A549 (cell line): Measurements from ENCODE around the gene RGS19. TPM values are rescaled to one million over a fixed set of nuclear protein-coding genes. Genes with fewer than 3 reads are reported as not detected.

Experiments
- ATAC-seq, 2 experiments: fragments of 200-7000 bp in 1 of 2; fragments of >200 bp in 1 of 2; cut with Nextera tagmentation in 1 of 2; cut with Tn5 transposase in 1 of 2; 3 replicates each; pipeline versions ENCODE4 v1.8.0 to v1.9.1; 2018 to 2020; ENCODE audit warnings: mild to moderate bottlenecking in 1 of 2, moderate library complexity in 1 of 2
- CTCF ChIA-PET: fragments of 300-600 bp; sonication (Branson Sonifier 250); formaldehyde crosslinking; extraction: SDS; loops from one replicate; lab custom pipeline; 2021; ENCODE audit warnings: antibody characterized with exemption, inconsistent platforms; lab: Yijun Ruan, JAX
- POLR2A ChIA-PET: fragments of 350-600 bp; formaldehyde crosslinking; extraction: SDS; loops from one replicate; lab custom pipeline; 2021; ENCODE audit warnings: antibody characterized with exemption, inconsistent platforms; lab: Yijun Ruan, JAX
- DNase-seq, 2 experiments: peaks; one replicate each; pipeline versions ENCODE4 v3.0.0 to v3.0.0-alpha.2; 2011 to 2016; ENCODE audit warnings: low read depth in 1 of 2, low spot score in 1 of 2
- FAIRE-seq: peaks from 2 replicates; lab custom pipeline; 2011; peaks lifted over from hg19 to GRCh38; lab: Jason Lieb, UNC
- H3K27ac ChIP-seq, 2 experiments: fragments of >200 bp; sonication (Bioruptor Twin); formaldehyde crosslinking; 3 replicates each; pipeline ENCODE4 v1.5.1; 2016 to 2017
- H3K4me1 ChIP-seq: fragments of >200 bp; sonication (Bioruptor Twin); formaldehyde crosslinking; 3 replicates; pipeline ENCODE4 v1.6.1; 2016
- H3K4me2 ChIP-seq: fragments of >200 bp; sonication (Bioruptor Twin); formaldehyde crosslinking; 3 replicates; pipeline ENCODE4 v1.6.1; 2016
- H3K4me3 ChIP-seq: fragments of >200 bp; sonication (Bioruptor Twin); formaldehyde crosslinking; 3 replicates; pipeline ENCODE4 v1.5.1; 2016
- H3K9me3 ChIP-seq: fragments of >200 bp; sonication (Bioruptor Twin); formaldehyde crosslinking; 3 replicates; pipeline ENCODE4 v1.6.1; 2016
- BHLHE40 ChIP-seq: IDR thresholded peaks from 2 replicates; pipeline ENCODE4 v1.6.1; 2012; ENCODE audit warnings: low read depth, low read length, inconsistent platforms
- CHD2 ChIP-seq: fragments of 150-350 bp; IDR thresholded peaks from 2 replicates; pipeline ENCODE4 v1.6.1; 2014; ENCODE audit warnings: low read length; ENCODE audit not compliant: partially characterized antibody
- EHF ChIP-seq: fragments of 250-450 bp; sonication (Bioruptor Pico); IDR thresholded peaks from 2 replicates; pipeline ENCODE4 v1.5.0; 2020; ENCODE audit warnings: mild to moderate bottlenecking
- EHMT2 ChIP-seq: fragments of 200-600 bp; sonication (generic); IDR thresholded peaks from 2 replicates; pipeline ENCODE4 v1.6.1; 2016; ENCODE audit warnings: antibody characterized with exemption, low read depth, mild to moderate bottlenecking, moderate library complexity
- FOSL2 ChIP-seq, 2 experiments: fragments of 450-650 bp in 1 of 2; fragments of >200 bp in 1 of 2; sonication (Bioruptor Twin) in 1 of 2; formaldehyde crosslinking; IDR thresholded peaks; 2 replicates each; pipeline versions ENCODE4 v1.5.0 to v1.6.1; 2016 to 2020; ENCODE audit warnings: mild to moderate bottlenecking in 1 of 2, moderate library complexity in 1 of 2
- FOXS1 ChIP-seq: fragments of 250-450 bp; sonication (Bioruptor Pico); IDR thresholded peaks from 2 replicates; pipeline ENCODE4 v1.5.0; 2020; ENCODE audit warnings: mild to moderate bottlenecking, moderate library complexity
- HES2 ChIP-seq: fragments of >200 bp; sonication (Bioruptor Twin); formaldehyde crosslinking; IDR thresholded peaks from 2 replicates; pipeline ENCODE4 v1.6.1; 2016
- HEYL ChIP-seq: fragments of 250-450 bp; sonication (Bioruptor Pico); IDR thresholded peaks from 2 replicates; pipeline ENCODE4 v1.8.0; 2021; ENCODE audit warnings: mild to moderate bottlenecking, moderate library complexity
- HMGXB4 ChIP-seq: fragments of 250-450 bp; sonication (Bioruptor Pico); IDR thresholded peaks from 2 replicates; pipeline ENCODE4 v1.5.0; 2021; ENCODE audit warnings: mild to moderate bottlenecking, moderate library complexity, borderline replicate concordance
- HOXA7 ChIP-seq: fragments of 250-450 bp; sonication (Bioruptor Pico); IDR thresholded peaks from 2 replicates; pipeline ENCODE4 v1.5.0; 2020; ENCODE audit warnings: mild to moderate bottlenecking, moderate library complexity
- HOXB13 ChIP-seq: fragments of 250-450 bp; sonication (Bioruptor Pico); IDR thresholded peaks from 2 replicates; pipeline ENCODE4 v1.5.0; 2020; ENCODE audit warnings: low read depth, mild to moderate bottlenecking, moderate library complexity
- HOXB5 ChIP-seq: fragments of 250-450 bp; sonication (Bioruptor Pico); IDR thresholded peaks from 2 replicates; pipeline ENCODE4 v1.5.0; 2020; ENCODE audit warnings: mild to moderate bottlenecking, moderate library complexity
- JUN ChIP-seq, 2 experiments: fragments of >200 bp; sonication (Bioruptor Twin); formaldehyde crosslinking; IDR thresholded peaks; 2 replicates in 1 of 2; 3 replicates in 1 of 2; pipeline ENCODE4 v1.6.1; 2016 to 2017
- KDM1A ChIP-seq: fragments of 200-600 bp; sonication (generic); IDR thresholded peaks from 2 replicates; pipeline ENCODE4 v1.6.1; 2016; ENCODE audit warnings: low read depth, mild to moderate bottlenecking
- KDM5A ChIP-seq: fragments of 200-600 bp; sonication (generic); IDR thresholded peaks from 2 replicates; pipeline ENCODE4 v1.6.1; 2016; ENCODE audit warnings: antibody characterized with exemption, mild to moderate bottlenecking
- MAX ChIP-seq: IDR thresholded peaks from 2 replicates; pipeline ENCODE4 v1.6.1; 2012
- MAZ ChIP-seq: fragments of 150-350 bp; IDR thresholded peaks from 2 replicates; pipeline ENCODE4 v1.6.1; 2014; ENCODE audit warnings: antibody characterized with exemption, low read depth, low read length, borderline replicate concordance
- NR3C1 ChIP-seq: fragments of >200 bp; sonication (Bioruptor Twin); formaldehyde crosslinking; IDR thresholded peaks from 3 replicates; pipeline ENCODE4 v1.6.1; 2017
- PBX3 ChIP-seq: IDR thresholded peaks from 2 replicates; pipeline ENCODE4 v1.6.1; 2012
- POLR2A ChIP-seq: IDR thresholded peaks from 2 replicates; pipeline ENCODE4 v1.6.1; 2012; ENCODE audit warnings: mild to moderate bottlenecking, low read length
- RAD21 ChIP-seq, 2 experiments: fragments of >200 bp in 1 of 2; sonication (Bioruptor Twin) in 1 of 2; formaldehyde crosslinking in 1 of 2; IDR thresholded peaks in 1 of 2; conservative IDR thresholded peaks in 1 of 2; 2 replicates in 1 of 2; 3 replicates in 1 of 2; pipeline ENCODE4 v1.6.1; 2012 to 2018; ENCODE audit warnings: inconsistent platforms in 1 of 2
- RARB ChIP-seq: fragments of 250-450 bp; sonication (Bioruptor Pico); IDR thresholded peaks from 2 replicates; pipeline ENCODE4 v1.8.0; 2021; ENCODE audit warnings: mild to moderate bottlenecking, moderate library complexity
- TFCP2L1 ChIP-seq: fragments of 250-450 bp; sonication (Bioruptor Pico); IDR thresholded peaks from 2 replicates; pipeline ENCODE4 v1.5.0; 2021; ENCODE audit warnings: mild to moderate bottlenecking
- ZC3H11A ChIP-seq: fragments of 450-650 bp; IDR thresholded peaks from 2 replicates; pipeline ENCODE4 v1.6.1; 2014; ENCODE audit warnings: antibody characterized with exemption, mild to moderate bottlenecking
- ZNF302 ChIP-seq: fragments of 250-450 bp; sonication (Bioruptor Pico); IDR thresholded peaks from 2 replicates; pipeline ENCODE4 v1.9.0; 2021; ENCODE audit warnings: inconsistent platforms, mild to moderate bottlenecking, moderate library complexity
- WGBS: methylation state at CpG from one replicate; pipeline ENCODE4 v1.1.6; 2017; ENCODE audit errors: missing lambda C conversion rate; 5-methylcytosine and 5-hydroxymethylcytosine counted together
- polyA plus RNA-seq, 4 experiments: library from polyadenylated mRNA; depleted of rRNA in 3 of 4; stranded (reverse); fragments of >200 nt; fragmentation: RNase III in 1 of 4; extraction: RNeasy Plus Mini Kit Qiagen cat#74134 plus additional on column Dnase treatment in 1 of 4; gene quantifications; 2 replicates in 3 of 4; 3 replicates in 1 of 4; pipeline ENCODE4 v1.2.3, GENCODE V29; 2011 to 2017

The RGS19 gene
- polyA plus RNA-seq, 2 of the 4 experiments (the other 2 are of a cell fraction), result 13.8 to 18.8 TPM

- ChIA-PET CTCF (interaction anchor here (0.8 to 2.9 kb wide), 4 partner anchors 25 to 69 kb away, joined by 3 to 11 read pairs (median 4); no protein-coding TSS in a partner anchor), POLR2A (no interaction called here)
- DNase-seq (no peak), FAIRE-seq (no peak), ATAC-seq (no peak)
- H3K9me3 ChIP-seq, result no peaks in the 10 kb centered on the region
- H3K4me3 ChIP-seq, result no peak overlapping the region
- H3K27ac ChIP-seq, result no peak overlapping the region
- 91% methylated on average over 8 of the region's 8 CpGs for WGBS
- H3K4me1 ChIP-seq, result peaks cover 21% of the 10 kb centered on the region
- H3K4me2 ChIP-seq, result no peak overlapping the region
- no peak for TF ChIP-seq MAZ
- no peak for TF ChIP-seq EHMT2
- no peak for TF ChIP-seq JUN (IDR thresholded peaks at IDR 0.05)
- no peak for TF ChIP-seq POLR2A
- no peak for TF ChIP-seq MAX
- TF ChIP-seq NR3C1, result no peak
- TF ChIP-seq KDM1A, result no peak
- no peak for TF ChIP-seq HOXA7 (CRISPR knock-in tag)
- TF ChIP-seq HOXB5 (CRISPR knock-in tag), result no peak
- TF ChIP-seq EHF (CRISPR knock-in tag), result no peak
- no peak for TF ChIP-seq HMGXB4 (CRISPR knock-in tag)
- TF ChIP-seq HES2, result no peak
These were observed 2.2 kb downstream of the RGS19 start for GRCh38 chr20:64077094-64077493.

- no peak overlapping the region for H3K4me3 ChIP-seq
- FAIRE-seq, result no peak
- peaks cover 21% of the 10 kb centered on the region for H3K4me1 ChIP-seq
- ChIA-PET POLR2A (interaction anchor here (0.6 kb wide), 1 partner anchor 166 kb away, joined by 4 read pairs; no protein-coding TSS in a partner anchor), CTCF (interaction anchor here (0.6 to 2.9 kb wide), 10 partner anchors 16 to 90 kb away, joined by 3 to 11 read pairs (median 4); no protein-coding TSS in a partner anchor)
- no peak overlapping the region for H3K4me2 ChIP-seq
- no peak for DNase-seq
- ATAC-seq, result no peak
- H3K9me3 ChIP-seq, result no peaks in the 10 kb centered on the region
- TF ChIP-seq ZNF302 (CRISPR knock-in tag) (no peak), NR3C1 (no peak), BHLHE40 (no peak), ZC3H11A (no peak), POLR2A (no peak), HOXB5 (CRISPR knock-in tag) (no peak), PBX3 (no peak), FOXS1 (CRISPR knock-in tag) (no peak), RAD21 (conservative IDR thresholded peaks at IDR 0.05 in 1 of 2, IDR thresholded peaks at IDR 0.05 in 1 of 2) (no peak), HOXB13 (CRISPR knock-in tag) (no peak), CHD2 (no peak), HEYL (no peak), FOSL2 (IDR thresholded peaks at IDR 0.05) (no peak), FOSL2 (CRISPR knock-in tag; IDR thresholded peaks at IDR 0.05) (no peak), TFCP2L1 (CRISPR knock-in tag) (no peak), HMGXB4 (CRISPR knock-in tag) (no peak), RARB (CRISPR knock-in tag) (no peak), KDM5A (no peak)
- H3K27ac ChIP-seq, result no peak overlapping the region
- WGBS, result 98% methylated on average over 13 of the region's 22 CpGs
These were observed 3.0 kb downstream of the RGS19 start for GRCh38 chr20:64076061-64076997.
